ENCODE results near the gene PRR20G. TPM values are rescaled to one million over a fixed set of nuclear protein-coding genes. Genes with fewer than 3 reads are reported as not detected.

The PRR20G gene
- total RNA-seq, 1 experiment from 2014 or later, result not detected

DNA sequence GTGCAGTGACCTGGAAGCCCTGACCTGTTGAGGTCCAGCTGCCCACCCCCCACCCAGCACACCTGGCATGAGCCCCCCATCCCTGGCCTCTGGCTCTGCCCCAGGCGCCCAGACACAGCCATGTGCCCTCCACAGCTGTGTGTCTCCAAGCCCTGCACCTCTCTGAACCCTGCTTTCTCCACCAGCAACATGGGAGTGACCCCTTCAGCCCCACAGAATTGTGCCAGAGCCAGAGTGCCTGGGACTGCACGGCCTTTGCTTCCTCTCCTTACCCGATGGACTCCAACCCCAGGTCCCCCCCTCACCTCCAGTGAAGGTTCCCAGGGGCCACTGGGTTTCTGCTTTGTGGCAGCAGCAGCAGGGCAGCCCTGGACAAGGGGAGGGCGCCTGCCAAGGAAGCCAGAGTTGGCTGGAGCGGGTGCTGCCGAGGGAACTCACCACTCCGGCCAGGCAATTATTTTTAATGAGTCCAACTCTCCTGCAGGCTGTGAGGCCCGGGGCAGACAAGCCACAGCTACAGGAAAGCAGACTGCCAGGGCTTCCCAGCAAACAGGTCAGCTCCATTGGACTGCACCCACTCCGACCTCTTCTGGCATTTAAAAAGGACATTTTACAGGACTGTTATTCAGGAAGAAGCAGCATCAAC lies 24.1 kb downstream of the PRR20G start:
- no peak for DNase-seq (ENCODE audit: low read depth)

DNA sequence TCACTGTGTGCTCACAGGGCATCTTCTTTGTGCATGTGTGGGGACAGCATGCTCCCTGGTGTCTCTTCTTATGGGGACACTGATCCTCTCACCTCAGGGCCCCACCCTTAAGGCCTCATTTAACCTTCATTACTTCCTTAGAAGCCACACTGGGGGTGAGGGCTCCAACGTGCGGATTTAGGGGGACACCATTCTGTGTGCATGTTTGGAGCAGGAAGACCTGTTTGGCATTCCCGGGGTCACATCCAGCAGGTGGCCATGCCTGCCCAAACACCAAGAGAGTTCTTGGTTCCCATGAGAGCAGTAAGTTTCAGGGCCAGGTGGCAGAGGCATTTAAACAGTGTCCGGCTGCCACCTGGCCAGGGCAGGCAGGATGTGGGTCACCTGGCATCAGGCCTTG lies 24.8 kb downstream of the PRR20G start:
- no peak for DNase-seq (ENCODE audit: low read depth)

DNA sequence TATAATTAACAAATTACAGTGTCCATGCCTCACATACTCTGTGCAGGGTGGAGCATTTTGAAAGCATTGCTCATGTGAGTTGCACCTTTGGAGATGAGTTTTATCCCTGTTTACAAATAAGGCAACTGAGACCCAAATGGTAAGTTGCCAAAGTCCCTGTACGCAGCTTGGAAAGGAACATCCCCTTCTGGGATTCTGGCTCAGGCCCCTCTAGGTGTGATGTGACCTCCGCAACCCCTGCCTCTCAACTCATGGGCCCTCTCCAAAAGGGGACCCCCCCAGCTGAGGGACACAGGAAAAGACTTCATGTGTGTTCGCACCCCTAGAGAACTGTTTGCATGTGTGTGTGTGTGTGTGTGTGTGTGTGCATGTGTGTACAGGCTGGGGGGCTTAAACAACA lies 25.3 kb downstream of the PRR20G start:
- no peak for DNase-seq (ENCODE audit: low read depth)

DNA sequence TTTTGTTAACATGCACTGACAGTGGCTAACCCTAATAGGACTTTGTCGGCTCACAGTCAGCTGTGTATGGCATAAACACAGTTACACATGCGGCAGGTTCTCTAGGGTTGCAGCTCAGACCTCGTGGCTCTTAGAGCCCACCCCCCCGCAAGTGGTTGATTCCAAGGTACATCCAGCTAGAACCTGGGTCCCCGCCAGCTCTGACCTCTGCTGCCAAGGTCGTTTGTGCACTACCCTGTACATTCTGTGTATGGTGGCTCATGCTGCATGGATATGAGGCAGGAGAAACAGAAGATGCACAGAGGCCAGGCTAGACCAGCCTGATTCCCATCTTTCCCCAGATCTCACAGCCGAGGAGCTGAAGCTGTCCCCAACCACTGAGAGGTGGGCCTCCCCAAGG lies 25.9 kb downstream of the PRR20G start:
- no peak for DNase-seq (ENCODE audit: low read depth)

DNA sequence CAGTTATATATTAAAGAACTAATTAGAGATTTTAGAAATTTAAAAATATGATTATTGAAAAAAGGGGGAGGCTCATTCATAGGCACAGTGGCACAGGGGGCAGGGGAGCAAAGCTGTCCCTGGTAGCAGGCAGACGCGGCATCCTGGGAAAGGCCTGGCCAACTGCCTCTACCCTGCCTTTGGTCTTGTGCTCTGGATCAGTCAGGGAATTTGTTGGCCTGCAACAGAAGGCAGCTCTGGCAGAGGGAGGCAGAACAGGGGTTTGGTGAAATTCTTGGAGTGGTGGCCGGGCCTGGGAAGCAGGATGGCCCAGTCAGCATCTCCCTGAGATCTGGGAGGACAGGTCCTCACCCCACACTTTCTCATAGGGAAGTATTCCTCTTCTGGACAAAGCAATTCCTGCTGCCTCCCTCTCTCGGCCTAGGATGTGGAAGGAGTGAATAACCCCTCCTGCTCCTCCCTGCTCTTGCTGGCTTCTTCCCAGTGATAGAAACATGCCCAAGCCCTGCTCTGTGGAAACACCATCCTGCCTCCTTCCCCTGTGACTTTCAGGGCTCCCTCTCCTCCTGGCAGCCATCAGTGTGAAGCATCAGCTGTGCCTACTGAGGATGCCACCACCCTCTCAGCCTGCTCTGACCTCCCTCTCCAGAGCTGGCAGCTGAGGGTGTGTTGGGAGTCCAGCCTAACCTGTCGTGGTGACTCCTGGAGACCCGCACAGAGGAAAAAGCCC lies 26.9 kb downstream of the PRR20G start:
- DNase-seq (ENCODE audit: low read depth), result no peak

DNA sequence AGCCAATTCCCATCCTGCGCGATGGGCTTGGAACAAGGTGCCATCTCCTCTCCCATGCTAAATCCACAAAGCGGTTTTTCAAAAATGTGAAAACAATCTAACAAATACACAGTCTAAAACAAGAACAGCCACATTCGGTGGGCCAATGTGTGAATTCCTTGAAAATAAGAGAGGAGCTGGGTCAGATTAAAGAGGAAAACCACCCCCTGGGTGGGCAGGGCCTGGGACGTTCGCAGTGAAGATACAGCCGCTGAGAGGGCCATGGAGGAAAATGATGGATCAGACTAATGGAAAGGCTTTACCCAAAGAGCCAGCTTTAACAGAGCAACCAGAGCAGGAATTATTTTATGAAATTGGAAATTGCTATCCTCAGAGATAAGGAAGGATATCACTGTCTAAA lies 27.4 kb downstream of the PRR20G start:
- no peak for DNase-seq (ENCODE audit: low read depth)

DNA sequence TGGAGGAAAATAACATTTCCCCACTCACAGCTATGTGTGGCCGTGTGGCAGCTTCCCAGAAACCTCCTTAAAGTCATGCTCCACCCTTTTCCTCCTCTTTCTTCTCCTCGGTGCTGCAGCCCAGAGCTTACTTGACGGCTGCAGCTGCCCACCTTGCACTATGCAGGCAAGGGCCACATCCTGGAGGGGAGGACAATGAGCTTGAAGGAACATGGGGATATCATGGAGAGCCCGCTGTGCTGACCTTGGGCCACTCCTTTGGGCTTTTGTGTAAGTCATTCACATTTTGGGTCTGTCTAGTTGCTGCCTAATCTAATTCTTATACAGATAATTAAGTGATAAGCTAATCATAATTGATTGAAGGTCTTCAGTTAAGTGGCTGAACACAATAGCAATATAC lies 28.0 kb downstream of the PRR20G start:
- DNase-seq (ENCODE audit: low read depth), result no peak

DNA sequence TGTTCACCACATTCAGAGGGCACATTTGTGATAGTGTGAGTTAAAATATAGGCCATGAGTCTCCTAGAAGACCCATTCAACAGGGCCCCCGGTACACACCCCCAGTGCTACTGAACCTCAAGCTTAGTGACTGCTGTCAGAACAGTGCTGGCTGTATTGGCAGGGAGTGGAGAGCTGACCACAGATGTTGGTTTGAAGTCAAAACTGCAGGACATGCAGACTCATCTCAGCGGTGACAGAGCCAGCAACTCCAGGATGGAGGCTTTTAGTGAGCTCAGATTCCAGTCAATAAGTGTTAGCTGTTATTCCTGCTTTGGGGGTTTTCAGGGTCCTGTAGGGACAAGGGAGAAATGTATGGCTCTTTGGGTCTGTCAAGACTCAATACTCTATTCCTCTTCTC lies 29.1 kb downstream of the PRR20G start:
- DNase-seq (ENCODE audit: low read depth), result no peak

DNA sequence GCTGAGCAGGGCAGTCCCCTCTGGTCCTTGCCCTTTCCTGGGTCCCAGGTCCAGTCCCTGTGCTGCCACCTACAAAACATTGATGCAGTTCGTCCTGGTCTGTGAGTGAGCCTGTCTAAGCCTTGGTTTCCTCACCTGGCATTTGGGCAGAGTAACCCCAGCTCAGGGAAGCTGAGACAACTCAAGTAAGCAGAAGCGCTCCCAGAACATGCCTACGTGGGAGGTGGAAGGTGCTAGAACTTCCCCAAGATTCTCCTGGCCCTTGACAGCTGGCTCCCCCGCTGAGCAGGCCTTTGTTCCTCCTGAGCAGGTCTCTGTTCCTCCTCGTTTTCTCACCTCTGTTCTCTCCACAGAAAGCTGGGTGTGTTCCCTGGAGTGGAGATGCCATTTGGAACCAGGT lies 30.5 kb downstream of the PRR20G start:
- no peak for DNase-seq (ENCODE audit: low read depth)

DNA sequence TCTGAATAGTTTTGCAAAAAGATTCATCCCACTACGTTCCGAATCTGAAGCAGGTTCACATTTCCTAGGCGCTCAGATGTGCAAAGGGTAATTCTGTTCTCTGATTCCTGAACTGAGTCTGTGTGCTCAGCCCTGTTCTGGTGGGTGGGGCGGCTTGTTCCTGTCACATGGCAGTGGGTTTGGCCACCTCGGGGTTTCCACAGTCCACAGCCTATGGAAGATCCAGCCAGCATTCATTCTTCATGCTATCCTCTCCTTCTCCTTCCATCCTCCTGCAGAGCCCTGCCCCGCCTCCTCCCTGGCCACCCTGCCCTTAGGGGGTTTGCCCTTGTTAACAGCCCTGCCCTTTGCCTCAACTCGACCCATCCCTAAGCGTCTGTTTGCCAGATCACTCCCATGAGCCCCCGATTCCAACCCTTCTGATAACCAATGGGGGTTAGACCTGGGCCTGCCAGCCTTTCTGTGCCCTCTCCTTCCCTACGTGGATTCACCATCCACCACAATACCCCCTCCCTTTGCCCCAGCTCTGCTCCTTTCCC lies 31.0 kb downstream of the PRR20G start:
- no peak for DNase-seq (ENCODE audit: low read depth)

DNA sequence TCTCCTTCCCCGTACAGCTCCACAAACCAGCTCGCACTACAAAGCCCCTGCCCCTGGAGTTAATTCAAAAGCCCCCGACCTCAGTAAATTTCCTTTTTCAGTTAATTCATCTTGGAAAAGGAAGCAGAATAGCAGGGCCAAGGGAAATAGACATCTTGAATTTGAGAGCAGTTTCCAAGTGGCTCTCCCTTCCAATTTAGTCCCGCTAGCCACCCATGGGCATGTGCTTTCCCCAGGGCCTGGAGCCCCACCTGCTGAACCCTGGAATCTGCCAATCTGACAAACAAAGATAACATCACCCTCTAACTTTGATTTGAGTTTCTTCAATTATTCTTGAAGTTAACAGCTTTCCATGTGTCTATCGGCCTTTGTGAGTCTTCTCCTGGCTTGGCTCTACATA lies 31.7 kb downstream of the PRR20G start:
- no peak for DNase-seq (ENCODE audit: low read depth)

DNA sequence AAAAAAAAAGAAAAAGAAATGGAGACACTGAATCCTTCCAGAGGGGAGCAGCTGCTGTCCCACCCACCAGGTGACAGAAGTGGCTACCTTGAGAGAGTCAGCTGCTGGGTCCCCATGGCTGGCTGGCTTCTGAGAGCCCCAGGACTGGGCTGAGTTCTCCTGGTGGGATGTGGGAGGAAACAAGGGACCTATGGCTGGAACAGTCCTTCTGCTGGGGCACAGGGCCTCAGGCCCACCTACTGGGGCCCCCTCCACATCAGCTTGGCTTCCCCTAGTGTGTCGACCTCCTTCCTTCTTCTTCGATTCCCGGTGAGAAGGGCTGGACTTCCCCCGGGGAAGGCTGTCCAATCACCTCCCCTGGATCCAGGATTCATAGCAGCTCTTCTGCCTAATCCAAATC lies 32.3 kb downstream of the PRR20G start:
- DNase-seq (ENCODE audit: low read depth), result no peak

DNA sequence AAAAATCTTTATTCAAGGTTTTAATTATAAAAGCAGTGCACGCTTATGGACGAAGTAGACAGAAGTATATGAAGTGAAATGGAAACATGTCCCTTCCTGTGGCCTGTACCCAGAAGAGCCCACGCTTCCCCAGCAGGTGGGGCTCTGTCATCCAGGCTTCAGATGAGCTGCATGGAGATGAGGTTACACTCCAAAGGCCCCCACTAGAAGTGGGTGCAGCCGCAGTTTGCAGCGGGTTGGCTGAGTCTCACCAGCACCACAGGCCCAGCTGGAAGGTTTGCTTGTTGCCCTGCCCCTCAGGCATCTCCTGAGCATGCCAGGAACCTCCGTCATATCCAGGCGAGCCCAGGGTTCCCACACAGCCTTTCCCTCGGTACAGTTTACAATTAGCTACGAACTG lies 33.1 kb downstream of the PRR20G start:
- peak; percentile 49 for DNase-seq (ENCODE audit: low read depth)

DNA sequence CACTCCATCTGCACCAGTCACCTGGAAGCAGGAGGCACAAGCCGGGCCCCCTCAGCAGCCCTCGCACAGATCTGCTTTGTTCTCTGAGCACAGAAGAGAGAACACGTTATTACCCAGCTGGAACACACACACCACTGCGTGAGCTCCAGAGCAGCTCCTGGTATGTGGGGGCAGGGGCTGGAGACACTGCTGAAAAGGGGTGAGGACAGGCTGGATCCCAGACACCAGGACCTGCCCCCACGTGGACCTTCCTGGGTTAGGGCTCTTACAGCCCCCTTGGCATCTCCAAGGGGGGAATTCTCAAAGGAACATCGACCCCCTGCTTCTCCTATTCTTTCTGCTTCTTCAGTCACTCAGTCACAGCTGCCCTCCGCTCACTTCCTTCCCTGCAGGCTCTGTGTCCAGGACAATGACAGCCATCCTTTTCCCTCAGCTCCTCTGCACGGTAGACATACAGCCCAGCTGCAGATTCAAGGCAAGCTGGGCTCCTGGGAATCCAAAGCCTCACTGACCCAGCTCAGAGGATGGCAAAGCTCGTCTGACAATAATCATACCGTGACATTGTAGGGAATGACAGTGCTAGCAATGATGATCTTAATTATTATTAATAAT lies 33.7 kb downstream of the PRR20G start:
- no peak for DNase-seq (ENCODE audit: low read depth)

DNA sequence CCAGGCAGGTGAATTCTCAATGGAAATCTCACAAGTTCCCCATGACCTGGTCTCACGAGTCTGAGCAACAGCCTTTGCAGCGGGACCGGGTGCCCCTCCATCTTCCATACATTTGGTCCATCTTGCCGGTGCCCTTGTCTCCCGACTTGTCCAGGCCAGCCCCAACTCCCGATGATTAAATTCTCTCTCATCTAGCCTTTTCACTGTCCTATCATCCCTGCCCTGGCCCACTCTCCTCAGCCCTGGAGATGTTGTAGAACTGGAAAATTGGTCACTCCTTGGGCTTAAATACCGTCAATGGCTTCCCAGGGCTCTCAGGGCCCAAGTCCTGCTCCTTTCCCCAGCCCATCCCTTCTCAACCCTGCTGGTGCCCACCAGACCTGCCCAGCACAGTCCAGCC lies 34.4 kb downstream of the PRR20G start:
- no peak for DNase-seq (ENCODE audit: low read depth)

DNA sequence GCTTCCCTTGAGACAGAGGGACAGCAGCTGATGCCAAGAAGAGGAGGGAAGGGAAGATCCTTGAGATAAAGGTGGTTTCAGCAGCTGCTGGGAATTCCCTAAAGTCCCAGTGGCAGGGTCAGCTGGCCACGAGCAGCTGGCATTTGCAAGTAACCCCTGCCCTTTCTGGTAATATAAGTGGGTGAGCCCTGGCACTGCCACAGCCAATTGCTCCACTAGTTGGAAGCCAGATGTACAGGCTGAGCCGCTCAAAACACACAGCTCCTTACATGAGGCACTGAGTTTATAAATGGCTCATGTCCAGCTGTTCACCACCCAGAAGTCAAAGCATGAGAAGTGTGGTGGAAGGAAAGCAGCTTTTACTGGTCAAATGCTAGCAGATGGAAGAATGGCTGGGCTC lies 35.4 kb downstream of the PRR20G start:
- DNase-seq (ENCODE audit: low read depth), result peak; percentile 13

DNA sequence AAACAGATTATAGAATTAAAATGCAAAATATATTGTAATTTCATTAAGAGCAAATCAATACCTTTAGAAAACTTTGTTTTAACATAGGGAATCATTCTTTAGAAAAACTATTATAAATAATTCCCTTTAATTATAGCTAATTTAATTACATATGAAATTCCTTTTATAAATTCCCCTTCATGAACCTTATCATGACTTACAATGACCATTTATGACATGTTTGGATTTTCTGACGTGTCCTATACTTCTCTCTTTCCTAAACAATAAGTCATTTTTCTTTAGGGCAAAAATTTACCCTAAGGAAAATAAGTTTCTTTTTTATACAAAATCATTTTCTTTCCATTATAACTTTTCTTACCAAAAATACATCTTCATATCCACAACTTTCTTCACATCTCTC lies 37.8 kb downstream of the PRR20G start:
- DNase-seq (ENCODE audit: low read depth), result no peak

DNA sequence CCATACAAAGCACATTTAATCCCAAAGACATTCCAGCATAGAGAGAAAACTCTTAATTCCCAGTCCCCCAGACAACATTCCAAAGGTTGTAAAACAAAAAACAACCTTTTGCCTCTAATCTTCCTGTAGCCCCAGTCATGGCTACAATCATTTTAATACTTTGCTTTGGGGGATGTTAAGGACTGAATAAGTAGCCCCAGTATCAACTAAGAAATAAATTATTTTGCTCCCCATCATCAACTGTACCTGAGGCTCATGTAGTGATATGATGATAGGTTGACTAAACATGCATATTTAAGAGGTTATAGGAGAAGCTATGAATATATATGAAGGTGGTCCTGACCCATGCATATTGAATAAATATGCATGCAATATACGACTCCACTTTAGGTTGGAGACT lies 40.6 kb downstream of the PRR20G start:
- DNase-seq (ENCODE audit: low read depth), result no peak

DNA sequence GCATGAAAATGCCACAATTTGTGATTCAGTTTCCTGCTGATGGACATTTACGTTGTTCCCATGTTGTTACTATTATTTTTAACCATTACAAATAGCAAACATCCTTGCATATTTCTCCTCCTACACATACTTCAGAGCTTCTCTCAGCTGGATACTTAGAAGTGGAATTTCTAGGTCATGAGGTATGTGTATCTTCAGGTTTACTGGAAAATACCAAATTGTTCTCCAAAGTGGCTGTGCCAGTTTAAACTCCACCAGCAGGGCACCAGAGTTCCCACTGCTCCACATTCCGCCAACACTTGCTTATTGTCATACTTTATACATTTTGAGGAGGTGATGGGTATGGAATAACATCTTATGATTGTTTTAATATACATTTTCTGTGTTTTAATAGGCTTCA lies 49.2 kb downstream of the PRR20G start:
- DNase-seq (ENCODE audit: low read depth), result no peak

DNA sequence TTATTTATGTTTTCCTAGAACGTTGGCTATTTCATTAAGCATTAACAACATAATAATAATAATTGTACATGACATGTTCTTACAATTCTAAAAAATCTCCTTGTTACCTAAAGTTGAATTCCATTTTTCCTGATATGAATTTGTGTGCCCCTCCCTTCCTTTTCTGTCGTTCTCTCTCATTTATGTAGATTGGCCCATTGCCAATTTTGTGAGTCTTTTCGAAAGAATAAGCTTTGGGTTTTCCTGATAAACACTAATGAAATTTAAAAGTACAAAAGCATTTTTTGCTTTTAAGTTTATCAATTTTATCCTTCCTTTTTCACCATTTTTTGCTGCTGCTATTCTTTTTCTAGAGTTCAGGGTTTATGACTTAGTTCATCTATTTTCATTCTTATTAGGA lies 50.0 kb downstream of the PRR20G start:
- DNase-seq (ENCODE audit: low read depth), result no peak

DNA sequence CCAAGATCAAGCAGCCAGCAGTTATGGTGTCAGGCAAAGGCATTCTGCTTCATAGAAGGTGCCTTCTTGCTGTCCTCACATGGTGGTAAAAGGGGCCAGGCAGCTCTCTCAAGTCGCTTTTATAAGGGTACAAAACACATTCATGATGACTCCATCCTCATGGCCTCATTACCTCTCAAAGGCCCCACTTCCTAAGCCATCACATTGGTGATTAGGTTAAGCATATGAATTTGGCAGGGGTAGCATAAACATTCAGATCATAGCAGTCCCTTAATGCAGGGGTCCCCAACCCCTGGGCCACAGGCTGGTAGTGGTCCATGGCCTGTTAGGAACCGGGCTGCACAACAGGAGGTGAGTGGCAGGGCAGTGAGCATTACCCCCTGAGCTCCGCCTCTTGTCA lies 52.1 kb downstream of the PRR20G start:
- no peak for DNase-seq (ENCODE audit: low read depth)

DNA sequence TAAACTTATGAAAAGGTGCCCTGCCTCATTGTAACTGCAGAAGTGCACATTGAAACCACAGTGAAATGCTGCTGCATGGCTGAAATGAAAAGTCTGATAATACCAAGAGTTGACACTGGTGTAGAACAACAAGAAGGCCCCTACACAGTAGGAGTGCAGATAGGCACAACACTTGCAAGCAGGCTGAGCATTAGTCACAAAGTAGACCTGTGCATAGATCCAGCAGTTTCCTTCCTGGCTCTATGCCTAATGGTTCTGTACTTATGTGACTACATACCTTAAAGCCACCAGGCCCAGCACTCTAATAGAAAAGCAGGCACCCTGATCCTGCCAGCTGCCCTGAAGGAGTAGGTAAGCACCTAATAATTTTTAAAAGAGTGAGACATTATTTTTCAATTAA lies 53.1 kb downstream of the PRR20G start:
- DNase-seq (ENCODE audit: low read depth), result no peak
